NOMO-1 treated with DMSO at 0.1 percent for 48 hours (cell line): ENCODE results near the gene CHP1.
"Not testable (repeated sequence)": the region's sequence is repeated elsewhere in the genome, so short reads cannot be mapped to it uniquely, and the experiment has no call there.

Experiments
- DNase-seq: peaks from one replicate; lab custom pipeline; 2025; ENCODE audit not compliant: unreplicated experiment; lab: John Stamatoyannopoulos, UW

The CHP1 gene

DNA sequence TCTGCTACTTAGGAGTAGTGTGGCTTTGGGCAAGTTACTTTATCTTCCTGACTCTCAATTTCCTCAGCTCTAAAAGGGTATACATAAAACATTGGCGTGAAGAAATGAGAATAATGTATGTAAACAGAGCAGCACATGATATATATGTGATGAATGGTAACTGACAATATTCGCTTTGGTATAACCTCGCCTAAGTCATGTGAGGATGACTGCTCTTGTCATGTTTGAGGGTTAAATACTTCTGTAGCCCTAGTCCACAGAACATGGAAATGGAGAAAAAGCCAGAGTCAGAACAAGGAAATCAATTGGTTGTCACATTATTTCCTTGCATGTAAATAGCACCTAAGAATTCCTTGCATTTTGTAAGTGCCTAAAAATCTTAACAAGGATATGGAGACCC, 25.0 kb downstream of the CHP1 start:
- DNase-seq = no peak

GRCh38 chr15:41256577-41257038, 25.5 kb downstream of the CHP1 start:
- DNase-seq = peak; percentile 69

DNA sequence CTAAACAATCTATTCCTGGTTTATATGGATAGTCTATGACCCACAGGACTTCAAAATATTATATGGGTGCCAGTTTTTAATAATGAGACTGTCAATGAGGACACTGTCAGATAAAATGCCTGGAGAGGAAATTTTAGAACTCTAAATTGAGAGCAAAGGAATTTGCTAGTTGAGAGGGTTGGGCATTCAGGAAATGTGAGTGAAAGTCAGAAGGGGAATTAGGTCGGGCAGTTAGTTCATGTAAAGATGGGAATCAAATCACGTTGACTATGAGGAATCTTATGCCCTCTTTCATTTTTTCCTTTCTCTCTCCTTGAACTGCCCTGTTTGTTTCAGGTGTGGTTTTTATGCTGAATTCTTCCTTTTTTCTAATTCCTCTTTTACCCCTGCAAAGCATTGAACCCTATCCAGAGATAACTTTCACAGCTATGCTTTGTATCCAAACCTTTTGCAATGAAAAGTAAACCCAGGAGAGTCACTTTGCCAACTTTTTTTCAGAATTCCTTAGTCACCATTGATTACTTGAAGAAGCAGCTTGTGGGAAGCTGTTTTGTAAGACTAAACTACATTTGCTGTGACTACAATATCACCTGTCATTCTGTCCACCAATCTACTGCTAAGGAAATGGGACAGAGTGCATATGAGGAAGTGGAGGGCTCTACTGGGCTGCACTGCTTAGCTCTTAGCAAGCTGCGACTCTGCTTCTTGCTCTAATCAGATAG, 27.8 kb downstream of the CHP1 start:
- peak; percentile 89 for DNase-seq

DNA sequence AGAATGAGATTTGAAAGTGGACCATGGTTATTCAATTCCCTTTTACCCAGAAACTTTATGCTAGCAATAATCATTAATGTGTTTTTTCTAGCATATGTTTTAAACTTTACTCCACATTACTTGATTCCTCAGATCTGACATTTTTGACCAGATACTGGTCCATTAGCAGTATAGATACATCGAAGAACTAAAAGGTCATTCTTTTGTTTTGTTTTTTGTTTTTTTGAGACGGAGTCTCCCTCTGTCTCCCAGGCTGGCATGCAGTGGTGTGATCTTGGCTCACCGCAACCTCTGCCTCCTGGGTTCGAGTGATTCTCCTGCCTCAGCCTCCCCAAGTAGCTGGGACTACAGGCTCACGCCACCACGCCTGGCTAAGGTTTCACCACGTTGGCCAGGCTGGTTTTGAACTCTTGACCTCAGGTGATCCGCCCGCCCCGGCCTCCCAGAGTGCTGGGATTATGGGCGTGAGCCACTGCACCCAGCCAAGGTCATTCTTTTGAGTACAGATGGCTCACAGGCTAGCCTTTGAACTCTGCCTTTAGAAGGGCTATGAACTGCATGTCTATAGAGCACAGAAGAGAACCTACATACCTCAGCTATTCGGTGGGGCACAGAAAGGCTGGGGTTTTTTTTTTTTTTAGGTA, 28.6 kb downstream of the CHP1 start:
- no peak for DNase-seq

GRCh38 chr15:41260924-41261323, 29.9 kb downstream of the CHP1 start:
- DNase-seq = not testable (repeated sequence)

DNA sequence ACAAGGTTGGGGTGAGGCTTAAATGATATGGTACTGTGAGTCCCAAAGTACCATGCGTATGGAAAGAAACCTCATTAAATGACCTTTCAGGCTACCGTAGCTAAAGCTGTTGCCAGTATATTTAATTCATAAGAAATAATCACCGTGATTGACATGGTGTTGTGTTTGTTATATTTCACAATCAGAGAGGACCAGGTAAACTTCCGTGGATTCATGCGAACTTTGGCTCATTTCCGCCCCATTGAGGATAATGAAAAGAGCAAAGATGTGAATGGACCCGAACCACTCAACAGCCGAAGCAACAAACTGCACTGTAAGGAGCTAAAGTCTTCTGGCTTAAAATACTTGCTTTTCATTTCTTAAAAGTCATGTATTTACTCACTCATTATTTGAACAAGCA, 31.5 kb downstream of the CHP1 start:
- no peak for DNase-seq

- peak; percentile 56 for DNase-seq
These were observed 32.9 kb downstream of the CHP1 start for GRCh38 chr15:41263891-41264351.

GRCh38 chr15:41269887-41270286, 38.8 kb downstream of the CHP1 start:
- DNase-seq = no peak

DNA sequence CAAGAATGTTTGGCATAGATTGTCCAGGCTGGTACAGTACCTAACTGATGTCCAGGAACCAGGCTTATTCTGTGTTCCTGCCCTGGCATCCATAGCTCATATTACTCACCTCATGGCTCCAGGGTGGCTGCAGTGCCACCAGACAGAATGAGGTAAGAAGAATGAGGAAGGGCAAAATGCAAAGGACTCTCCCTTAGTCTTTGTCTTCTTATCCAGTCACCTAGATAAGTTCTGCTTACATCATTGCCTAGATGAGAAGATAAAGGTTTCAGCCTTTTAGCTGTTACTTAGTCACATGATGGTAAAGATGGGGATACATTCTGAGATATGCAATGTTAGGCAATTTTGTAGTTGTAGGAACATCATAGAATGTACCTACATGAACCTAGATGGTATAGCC, 45.8 kb downstream of the CHP1 start:
- peak; percentile 56 for DNase-seq

GRCh38 chr15:41278319-41278718, 47.3 kb downstream of the CHP1 start:
- DNase-seq = peak; percentile 69

GRCh38 chr15:41279535-41280283, 48.6 kb downstream of the CHP1 start:
- DNase-seq = no peak

DNA sequence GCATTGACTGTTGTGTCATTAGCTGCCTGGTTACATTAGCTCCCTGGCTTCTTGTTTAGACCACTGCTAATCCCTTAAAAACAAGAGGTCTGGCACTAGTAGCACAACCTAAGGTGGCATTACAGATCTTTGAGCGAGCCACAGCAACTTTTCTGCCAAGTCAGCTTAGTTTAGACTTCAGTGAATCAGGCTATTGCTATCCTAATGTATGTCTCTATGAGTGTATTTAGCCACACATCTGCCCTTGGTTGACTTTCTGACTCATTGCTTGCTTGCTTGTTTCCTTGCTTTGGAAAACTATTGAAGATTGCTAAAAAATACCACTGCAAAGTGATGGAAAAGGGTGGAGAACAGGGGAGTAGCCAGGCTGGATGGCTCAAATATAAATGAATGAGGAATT, 50.2 kb downstream of the CHP1 start:
- no peak for DNase-seq

DNA sequence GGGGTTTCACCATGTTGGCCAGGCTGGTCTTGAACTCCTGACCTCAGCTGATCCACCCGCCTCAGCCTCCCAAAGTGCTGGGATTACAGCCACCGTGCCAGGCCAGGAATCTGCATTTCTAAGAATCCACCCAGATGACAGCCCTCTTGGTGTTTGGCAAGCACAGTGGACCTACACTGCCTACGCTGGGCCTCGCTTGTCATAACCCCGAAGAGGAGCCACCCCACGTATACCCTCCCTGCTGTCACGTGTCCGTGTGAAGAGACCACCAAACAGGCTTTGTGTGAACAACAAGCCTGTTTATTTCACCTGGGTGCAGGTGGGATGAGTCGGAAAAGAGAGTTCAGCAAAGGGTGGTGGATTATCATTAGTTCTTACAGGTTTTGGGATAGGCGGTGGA, 51.4 kb downstream of the CHP1 start:
- not testable (repeated sequence) for DNase-seq

- not testable (repeated sequence) for DNase-seq
These were observed 52.0 kb downstream of the CHP1 start for GRCh38 chr15:41282980-41283652.

- peak; percentile 99 for DNase-seq
These were observed 52.8 kb downstream of the CHP1 start for GRCh38 chr15:41283653-41284426.

GRCh38 chr15:41284427-41285177, 53.5 kb downstream of the CHP1 start:
- DNase-seq = peak; percentile 22

DNA sequence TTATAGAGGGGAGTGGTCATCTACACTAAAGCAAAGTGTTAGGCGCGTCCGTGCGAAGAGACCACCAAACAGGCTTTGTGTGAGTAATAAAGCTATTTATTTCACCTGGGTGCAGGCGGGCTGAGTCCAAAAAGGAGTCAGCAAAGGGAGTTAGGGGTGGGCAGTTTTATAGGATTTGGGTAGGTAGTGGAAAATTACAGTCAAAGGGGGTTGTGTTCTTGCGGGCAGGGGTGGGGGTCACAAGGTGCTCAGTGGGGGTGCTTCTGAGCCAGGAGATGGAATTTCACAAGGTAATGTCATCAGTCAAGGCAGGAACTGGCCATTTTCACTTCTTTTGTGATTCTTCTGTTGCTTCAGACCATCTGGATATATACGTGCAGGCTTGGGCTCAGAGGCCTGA, 54.2 kb downstream of the CHP1 start:
- no peak for DNase-seq

GRCh38 chr15:41286665-41287333, 55.7 kb downstream of the CHP1 start:
- DNase-seq = peak; percentile 71

- no peak for DNase-seq
These were observed 57.4 kb downstream of the CHP1 start for GRCh38 chr15:41288464-41288863.
